ENCODE measurements around the gene ELOA. TPM values are rescaled to one million over a fixed set of nuclear protein-coding genes. Genes with fewer than 3 reads are reported as not detected.

The ELOA gene
- total and polyA plus RNA-seq, 9 of the 15 experiments (the other 6 are each of a cell fraction or from before 2014, with no cell fraction given) = 31.9 to 98.6 (median 61.3) TPM

GRCh38 chr1:23790696-23791515 lies 47.6 kb downstream of the ELOA start, which contains the start of gene LYPLA2 (continued):
- TF ChIP-seq HMGXB4 (CRISPR knock-in tag; IDR thresholded peaks at IDR 0.05) (peak; percentile 55; the same call in 1 of the 2 replicates), STAT5A (IDR thresholded peaks at IDR 0.05; ENCODE audit: borderline replicate concordance, low read length) (no peak), ZNF444 (CRISPR knock-in tag; IDR thresholded peaks at IDR 0.05) (no peak), ZBTB9 (CRISPR knock-in tag; IDR thresholded peaks at IDR 0.05) (no peak), SIRT6 (IDR thresholded peaks at IDR 0.05; ENCODE audit: low read depth, low read length) (no peak), OTX1 (CRISPR knock-in tag; IDR thresholded peaks at IDR 0.05) (peak; percentile 10; the same call in 1 of the 2 replicates), HDAC2 (IDR thresholded peaks at IDR 0.05) (peak; percentile 61), IRF9 (tag; IDR thresholded peaks at IDR 0.05) (no peak), PPARD (CRISPR knock-in tag; IDR thresholded peaks at IDR 0.05) (no peak), AFF4 (CRISPR knock-in tag; IDR thresholded peaks at IDR 0.05) (no peak), NCOA4 (IDR thresholded peaks at IDR 0.05; ENCODE audit: partially characterized antibody) (no peak), CBFA2T3 (IDR thresholded peaks at IDR 0.05) (no peak), KLF10 (CRISPR knock-in tag; IDR thresholded peaks at IDR 0.05) (no peak), SMAD1 (IDR thresholded peaks at IDR 0.05; ENCODE audit: low read depth, low read length, partially characterized antibody) (peak; percentile 29), EP300 (IDR thresholded peaks at IDR 0.05; ENCODE audit: low read length) (peak; percentile 23; the same call in 1 of the 2 replicates), MAX (CRISPR knock-in tag; IDR thresholded peaks at IDR 0.05) (peak; percentile 66), SMARCE1 (IDR thresholded peaks at IDR 0.05) (no peak), SLC30A9 (CRISPR knock-in tag; IDR thresholded peaks at IDR 0.05) (no peak), ZNF584 (CRISPR knock-in tag; IDR thresholded peaks at IDR 0.05; ENCODE audit: low read depth) (no peak), ETV6 (IDR thresholded peaks at IDR 0.05; ENCODE audit: borderline replicate concordance in 1 of 2, low read depth in 2 of 2, low read length in 1 of 2) (peak; percentile 91 to 92), ETV6 (CRISPR knock-in tag; IDR thresholded peaks at IDR 0.05; ENCODE audit: borderline replicate concordance) (no peak)

Data from K562 (cell line).